ENCODE results near the gene TSPAN5.
"Not testable (repeated sequence)": the region's sequence is repeated elsewhere in the genome, so short reads cannot be mapped to it uniquely, and the experiment has no call there.

Gene TSPAN5

DNA sequence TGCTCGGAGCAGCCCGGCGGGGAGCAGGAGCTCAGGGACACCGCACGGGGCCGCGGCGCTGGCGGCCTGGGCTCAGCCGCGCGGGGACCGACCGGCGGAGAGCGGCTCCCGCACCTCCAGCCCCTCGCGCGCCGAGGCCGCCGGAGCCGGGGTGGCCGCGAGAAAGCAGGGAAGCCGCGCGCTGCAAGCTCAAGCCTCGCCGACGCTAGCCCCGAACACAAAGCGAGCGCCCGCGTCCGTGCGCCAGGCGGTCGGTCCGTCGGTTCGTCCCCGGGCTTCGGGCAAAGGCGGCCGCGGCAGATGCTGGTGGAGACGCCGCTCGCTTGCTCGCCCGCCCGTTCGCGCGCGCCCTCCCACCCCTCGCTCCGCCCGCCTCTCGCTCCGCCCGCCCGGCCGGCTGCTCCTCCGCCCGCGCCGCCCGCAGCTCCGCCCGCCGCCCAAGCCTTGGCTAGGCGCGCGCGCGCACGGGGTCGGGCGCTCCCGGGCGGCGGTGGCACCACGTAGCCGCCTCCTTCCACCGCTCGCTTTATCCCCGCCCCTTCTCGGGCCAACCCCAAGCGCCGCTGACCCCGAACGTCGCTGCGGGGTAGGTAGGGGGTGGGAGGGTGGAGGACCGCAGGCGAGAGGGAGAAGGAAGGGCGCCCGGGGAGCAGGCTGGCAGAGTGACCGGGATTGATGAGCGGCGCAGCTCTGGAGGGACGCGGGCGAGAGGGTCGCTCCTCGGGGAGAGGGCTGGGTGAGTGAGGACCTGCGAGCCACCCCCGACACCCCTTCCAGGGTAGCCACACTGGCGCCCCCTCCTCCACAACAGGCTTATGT is at the start of gene TSPAN5:
TSS of gene TSPAN5 (minus strand) at position 325 of the 819 bp plus-strand sequence.
- DNase-seq: peak; percentile 82

DNA sequence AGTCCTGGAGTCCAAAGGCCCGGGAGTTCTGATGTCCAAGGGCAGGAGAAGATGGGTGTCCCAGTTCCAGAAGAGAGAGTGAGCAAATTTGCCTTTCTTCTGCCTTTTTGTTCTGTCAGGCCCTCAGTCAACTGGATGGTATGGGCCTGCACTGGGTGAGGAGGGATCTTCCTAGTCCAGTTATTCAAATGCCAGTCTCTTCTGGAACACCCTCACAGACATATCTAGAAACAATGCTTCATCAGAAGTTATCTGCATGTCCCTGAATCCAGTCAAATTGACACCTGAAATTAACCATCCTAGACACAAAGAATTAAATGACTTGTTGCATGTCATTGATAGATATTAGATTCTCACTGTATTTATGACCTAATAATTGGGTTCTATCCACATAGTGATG is 48.5 kb upstream of the TSPAN5 start:
- no peak for DNase-seq

- DNase-seq: no peak
Observed at GRCh38 chr4:98706200-98706813, 47.9 kb upstream of the TSPAN5 start.

- DNase-seq: not testable (repeated sequence)
Observed at GRCh38 chr4:98705586-98705985, 47.2 kb upstream of the TSPAN5 start.

DNA sequence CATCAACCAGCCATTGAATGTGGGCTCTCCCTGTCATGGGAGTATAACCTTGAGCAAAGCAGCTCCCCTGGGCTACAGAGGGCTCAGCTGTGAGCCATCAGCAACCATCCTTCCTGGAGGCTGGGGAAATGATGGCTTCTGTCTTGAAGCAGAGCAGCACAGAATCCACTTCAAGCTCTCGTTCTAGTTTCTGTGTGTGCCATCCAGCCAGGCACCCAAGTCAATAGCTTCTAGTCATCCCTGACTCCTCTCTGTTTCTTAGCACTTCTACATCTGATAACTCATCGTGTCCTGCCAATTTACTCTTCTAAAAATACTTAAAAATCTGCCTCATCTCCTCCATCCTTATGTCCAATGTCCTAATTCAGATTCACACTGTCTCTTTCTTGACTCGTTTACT is 42.2 kb upstream of the TSPAN5 start:
- no peak for DNase-seq

GRCh38 chr4:98694076-98694475 is 35.7 kb upstream of the TSPAN5 start:
- no peak for DNase-seq

GRCh38 chr4:98692411-98692810 is 34.0 kb upstream of the TSPAN5 start:
- DNase-seq: no peak

DNA sequence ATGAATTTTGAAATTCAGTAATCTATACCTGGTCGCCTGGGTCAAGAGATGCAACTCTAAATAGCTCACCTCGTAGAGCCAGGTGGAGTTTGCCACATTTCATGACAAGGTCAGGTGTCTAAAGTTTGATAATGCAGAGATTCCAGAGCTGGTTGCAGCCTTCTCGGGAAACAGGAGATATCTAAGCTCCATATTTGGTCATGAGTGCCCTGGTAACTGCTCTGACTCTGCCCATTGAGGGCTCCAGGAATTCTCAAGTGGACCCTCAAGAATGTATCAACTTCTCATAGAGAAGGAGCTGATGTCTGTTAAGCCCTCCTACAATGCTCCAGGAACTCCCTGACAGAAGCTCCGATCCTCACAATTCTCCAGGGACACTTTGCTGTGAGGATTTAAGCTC is 33.2 kb upstream of the TSPAN5 start:
- no peak for DNase-seq

DNA sequence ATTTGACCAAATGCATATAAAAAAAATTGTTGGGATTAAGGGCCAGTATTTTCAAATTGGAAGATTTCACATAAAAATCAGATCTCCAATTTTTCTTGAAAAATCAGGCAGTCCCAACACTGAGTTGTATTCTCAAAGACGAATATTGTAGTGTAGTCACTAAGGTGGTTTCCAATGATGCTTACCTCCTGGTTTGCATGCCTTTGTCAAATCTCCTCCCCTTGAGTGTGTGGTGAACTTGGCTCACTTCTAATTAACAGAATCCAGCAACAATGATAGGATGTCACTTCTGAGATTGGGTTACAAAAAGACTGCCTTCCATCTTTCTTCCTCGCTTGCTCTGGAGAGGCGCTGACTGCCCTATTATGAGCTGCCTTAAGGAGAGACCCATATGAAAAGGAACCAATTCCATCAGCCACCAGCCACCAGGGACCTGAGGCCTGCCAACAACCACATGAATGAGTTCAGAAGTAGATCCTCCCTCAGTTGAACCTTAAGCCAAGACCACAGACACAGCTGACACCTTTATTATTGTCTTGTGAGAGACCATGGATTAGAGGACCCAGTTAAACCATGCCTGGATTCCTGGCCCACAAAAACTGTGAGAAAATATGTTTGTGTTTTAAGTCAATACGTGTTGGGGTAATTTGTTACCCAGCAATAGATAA is 31.2 kb upstream of the TSPAN5 start:
- no peak for DNase-seq

DNA sequence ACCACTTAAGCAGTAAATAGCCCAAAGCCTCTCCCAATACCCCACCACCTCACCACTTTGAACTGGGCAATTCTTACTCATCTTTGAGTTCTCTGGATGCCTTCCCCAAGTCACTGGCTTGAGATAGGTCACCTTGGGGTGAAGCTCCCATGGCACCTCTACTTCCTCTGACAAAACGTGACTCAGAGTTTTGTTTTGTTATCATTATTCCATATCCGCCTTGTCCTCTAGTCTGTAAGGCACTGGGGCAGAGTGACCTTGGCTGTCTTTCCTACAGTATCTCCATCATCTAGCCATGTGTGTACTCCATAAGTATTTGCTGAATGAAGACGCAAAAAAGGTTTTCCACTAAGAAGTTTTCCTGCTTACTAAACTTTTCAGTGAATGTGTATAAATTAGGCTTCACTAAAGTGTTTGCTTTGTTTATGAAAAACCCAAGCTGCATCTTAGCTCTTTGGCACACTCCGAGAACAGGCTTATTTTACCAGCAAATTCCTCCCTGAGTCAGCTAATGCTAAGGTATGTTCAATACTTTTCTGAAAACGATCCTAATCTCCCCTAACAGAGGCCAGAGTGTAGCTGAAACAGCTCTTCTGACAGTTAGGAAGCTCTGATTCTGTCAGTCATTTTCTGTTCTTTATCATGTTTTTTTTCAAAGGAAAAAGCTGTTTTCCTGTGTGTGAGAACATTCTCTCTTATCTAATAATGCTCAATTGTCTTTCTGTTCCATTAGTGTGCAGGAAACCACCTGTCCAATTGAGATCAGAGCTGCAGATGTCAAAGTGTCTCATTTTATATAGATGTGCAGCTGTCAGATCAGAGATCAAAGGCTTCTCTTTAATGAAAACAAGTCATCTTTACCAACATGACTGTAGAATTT is 30.2 kb upstream of the TSPAN5 start:
- peak; percentile 36 for DNase-seq

GRCh38 chr4:98687876-98688275 is 29.5 kb upstream of the TSPAN5 start:
- DNase-seq: no peak

- DNase-seq: no peak
Observed at GRCh38 chr4:98686847-98687246, 28.4 kb upstream of the TSPAN5 start.

DNA sequence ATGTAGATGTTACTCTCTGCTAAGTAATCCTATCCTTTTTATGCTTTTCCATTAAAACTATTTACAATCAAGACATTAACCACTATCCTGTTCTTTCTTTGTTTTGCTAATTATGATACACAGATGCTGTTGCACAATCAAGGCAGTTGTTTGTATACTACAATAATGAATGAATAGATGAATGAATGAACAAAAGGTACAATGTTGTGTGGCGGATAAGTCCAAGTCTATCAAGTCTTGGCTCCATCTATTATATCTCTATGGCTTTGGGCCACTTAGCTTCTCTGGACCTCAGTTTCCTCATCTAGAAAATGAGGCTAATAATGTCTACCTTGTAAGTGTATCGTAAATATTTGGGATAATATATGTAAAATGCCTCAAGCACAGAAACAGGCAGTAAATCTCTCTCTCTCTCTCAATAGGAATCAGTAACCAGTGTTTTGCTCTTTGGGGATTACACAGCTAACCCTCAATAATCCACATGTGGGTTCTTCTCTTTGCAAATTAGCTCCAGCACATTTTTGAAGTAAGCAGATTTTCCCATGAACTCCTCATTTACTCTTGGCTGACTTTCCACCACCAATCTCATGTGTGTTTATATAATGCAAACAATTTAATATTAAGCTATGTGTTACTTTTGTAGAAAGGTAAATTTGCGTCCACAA is 27.8 kb upstream of the TSPAN5 start:
- DNase-seq: no peak

- no peak for DNase-seq
Observed at GRCh38 chr4:98685225-98686042, 27.0 kb upstream of the TSPAN5 start.

DNA sequence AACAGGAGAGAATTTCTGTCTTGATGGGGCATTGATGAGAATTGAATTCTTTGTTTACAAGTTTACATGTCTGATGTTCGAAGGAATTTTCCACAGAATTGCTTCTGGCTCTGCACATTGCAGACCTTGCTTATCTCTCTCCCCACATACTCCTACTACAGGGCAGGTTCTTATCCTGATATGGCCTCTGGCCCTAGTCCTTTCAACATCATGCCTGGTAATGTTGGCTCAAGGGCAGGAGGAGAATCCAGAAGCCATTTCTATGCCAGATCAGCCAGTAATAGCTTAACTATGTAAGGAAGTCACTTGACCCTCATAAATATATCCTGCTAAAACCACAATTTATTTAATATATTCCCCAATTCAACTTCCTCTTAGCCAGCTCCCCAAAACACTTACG is 24.3 kb upstream of the TSPAN5 start:
- DNase-seq: no peak

GRCh38 chr4:98680806-98681205 is 22.4 kb upstream of the TSPAN5 start:
- no peak for DNase-seq

- DNase-seq: no peak
Observed at GRCh38 chr4:98679738-98680137, 21.3 kb upstream of the TSPAN5 start.

- no peak for DNase-seq
Observed at GRCh38 chr4:98677799-98678198, 19.4 kb upstream of the TSPAN5 start.

DNA sequence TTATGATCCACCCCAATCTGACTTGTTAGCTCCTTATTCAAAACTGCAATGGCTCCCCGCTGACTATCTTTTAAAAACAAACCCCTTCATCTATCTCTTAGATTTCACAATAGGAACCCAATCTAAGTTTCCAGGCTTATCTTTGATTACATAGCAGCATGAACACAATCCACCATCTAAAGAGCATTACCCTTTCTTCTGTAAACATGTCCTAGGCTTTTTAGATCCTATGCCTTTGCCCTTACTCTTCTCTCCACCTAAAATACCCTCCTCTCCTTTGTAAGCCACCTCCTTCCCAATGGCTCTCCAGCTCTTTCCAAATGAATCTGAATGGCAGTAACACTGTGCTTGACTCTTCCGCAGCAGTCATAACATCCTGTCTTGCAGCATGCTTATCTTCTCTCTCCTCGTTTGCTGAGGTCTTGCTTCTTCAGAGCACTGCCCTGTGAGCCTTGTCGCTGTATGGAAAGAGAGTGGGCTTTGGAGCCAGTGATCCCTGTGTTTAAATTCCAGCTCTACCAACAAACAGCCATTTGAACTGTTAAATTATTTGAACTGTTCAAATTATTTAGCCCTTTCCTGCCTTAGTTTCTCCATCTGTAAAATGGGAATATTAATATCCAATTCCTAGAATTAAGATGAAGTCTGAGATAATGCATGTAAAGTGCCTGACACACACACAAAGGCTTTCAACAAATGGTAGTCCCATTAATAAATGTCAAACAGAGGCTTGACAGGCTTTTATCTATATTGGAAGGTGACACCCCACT is 16.2 kb upstream of the TSPAN5 start:
- DNase-seq: no peak

DNA sequence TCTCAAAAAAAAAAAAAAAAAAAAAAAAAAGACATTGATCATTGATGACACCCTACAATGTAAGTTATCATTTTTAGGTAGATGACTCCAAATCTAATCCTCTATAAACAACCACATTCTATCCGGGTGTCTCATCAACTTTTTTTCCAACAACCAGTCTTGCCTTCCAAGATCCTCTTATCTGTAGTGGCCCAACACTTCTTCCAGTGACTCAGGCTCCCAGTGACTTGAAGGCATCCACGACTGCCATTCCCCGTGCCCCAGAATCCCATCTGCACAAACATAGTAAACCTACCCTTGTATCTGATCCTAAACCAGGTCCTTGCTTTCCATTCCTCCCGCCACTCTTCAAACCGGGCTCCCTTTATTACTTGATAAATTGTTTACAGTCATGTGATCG is 15.6 kb upstream of the TSPAN5 start:
- DNase-seq: no peak

DNA sequence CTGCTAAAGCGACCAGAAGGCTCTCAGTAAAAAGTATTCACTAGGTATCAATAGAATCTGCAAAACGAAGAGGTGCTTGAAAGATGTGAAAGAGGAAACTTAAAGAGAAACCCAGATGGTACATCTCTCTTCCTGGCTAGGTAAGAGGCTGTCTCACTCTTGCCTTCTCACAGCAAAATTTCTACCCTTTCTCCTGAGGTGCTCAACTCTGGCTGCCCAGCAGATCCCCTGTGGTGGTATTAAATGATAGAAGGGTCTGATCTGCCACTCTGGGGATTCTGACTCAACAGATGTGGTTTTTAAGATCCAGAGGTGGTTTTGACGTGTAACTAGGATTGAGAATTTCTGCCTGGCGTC is 14.9 kb upstream of the TSPAN5 start:
- no peak for DNase-seq
